HG02970 (cell line): ENCODE measurements around the gene SAMMSON.

Experiments
- ATAC-seq: cut with Tn5 transposase; IDR thresholded peaks from one replicate; pipeline ENCODE4 v1.9.1; 2021; ENCODE audit warnings: mild to moderate bottlenecking, moderate library complexity, moderate number of reproducible peaks; ENCODE audit not compliant: unreplicated experiment, low FRiP score

SAMMSON gene

DNA sequence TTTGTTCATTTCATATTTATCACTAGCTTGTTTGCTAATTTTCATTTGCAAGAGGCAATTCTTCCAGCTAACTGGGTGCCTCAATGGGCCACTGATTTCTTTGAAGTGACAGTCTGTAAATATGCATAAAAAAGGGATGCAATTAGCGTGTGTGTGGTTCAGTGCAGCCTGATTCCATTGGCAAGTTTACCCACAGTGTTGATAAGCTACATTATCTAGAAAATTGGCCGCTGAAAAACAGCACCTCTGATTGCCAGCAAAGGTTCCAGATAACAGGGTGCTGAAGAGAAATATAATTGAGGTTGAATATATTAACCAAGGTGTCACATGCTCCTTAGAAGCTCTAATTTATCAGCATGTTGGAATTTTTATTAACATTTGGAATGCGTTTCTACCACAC lies 76.9 kb downstream of the SAMMSON start:
- no peak for ATAC-seq

DNA sequence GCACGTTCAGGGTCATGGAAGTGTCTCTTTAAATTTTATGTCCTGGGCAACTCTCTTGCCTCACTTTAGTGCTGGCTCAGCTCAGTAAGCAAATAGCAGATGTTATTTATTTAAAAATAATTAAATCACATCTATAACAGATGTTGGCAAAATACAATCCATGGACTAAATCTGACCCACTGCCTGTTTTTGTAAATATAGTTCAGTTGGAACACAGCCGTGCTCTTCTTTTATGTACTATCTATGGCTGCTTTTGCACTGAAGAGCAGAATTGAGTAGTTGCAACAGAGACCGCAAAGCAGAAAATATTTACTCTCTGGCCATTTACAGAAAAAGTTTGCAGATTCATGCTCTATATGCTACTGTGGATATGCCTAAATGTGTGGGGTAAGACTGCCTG lies 79.2 kb downstream of the SAMMSON start:
- ATAC-seq: no peak

DNA sequence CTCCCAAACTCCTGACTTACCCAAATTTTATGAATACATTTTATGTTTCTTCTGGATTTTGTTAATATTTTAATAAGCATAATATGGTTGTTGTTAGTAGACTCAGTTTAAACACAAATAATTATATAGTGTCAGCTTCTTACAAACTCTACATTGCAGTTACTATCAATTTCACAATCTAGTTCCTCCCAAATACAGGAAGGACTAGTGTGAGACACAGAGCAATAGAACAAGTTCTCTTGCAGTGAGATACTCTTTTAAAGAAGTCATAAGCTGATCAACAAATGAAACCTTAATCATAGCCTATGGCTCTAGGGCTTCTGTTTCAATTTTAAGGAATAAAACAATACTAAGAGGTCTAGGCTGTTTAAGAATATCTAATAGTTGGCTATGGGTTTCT lies 86.1 kb downstream of the SAMMSON start:
- no peak for ATAC-seq

DNA sequence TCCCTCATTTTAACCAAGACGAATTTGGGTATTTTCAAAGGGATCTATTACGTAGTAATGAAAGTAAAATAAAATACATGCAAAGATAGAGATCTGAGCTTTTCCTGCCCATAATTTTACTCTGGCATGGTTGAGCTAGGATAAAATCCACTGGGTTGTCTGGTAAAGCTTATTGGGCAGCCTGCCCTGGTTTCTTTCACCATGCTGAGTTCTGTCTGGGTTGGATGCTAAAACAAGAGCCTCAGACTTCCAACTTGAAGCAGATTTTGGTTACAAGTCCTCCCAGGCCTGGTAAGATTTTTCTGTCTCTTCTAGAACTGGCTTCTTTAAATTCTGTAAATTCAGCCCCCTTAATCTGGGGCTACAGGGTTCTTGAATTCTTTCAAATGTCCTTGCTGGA lies 86.8 kb downstream of the SAMMSON start:
- ATAC-seq: no peak

DNA sequence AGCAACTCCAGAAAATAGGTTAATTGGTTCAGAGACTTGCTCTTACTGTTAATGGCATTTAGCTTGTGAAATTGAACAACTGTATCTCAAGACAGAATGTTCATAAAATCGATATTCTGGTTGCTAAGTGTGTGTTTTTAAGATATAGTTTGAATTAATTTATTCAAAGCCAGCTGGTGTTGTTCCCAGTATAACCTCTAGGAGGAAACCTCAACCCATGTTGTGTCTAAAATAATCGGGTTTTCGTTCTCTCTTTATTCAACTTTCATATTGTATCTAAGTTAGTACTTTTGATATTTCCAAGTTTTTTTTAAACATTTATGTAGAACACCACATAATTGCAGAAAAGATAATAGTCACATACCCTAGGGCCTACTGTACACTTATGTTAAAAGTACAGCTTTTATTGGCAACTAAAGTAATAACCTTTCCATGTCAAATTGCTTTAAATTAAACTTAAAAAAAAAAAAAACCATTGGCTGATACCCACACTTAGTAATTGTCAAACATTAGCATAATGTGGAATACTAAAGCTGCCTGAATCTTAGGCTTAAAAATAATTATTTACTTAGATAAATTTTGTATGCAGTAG lies 90.9 kb downstream of the SAMMSON start:
- ATAC-seq: no peak

DNA sequence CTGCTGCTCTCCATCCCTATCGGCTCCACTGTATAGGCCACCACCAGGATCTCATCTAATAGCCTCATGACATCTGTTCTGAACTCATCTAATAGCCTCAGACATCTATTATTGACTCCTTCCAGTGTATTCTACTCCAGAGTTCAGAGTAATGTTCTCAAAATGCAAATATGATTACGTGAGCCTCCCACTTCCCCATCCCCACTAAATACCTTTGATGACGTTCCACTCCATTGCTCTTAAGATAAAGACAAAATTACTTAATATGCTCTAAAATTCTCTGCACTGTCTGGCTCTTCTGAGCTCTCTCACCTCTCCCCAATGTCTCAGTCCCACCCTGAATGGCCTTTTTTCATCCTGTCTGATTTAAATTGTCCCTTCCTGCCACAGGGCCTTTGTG lies 94.7 kb downstream of the SAMMSON start:
- ATAC-seq: no peak

DNA sequence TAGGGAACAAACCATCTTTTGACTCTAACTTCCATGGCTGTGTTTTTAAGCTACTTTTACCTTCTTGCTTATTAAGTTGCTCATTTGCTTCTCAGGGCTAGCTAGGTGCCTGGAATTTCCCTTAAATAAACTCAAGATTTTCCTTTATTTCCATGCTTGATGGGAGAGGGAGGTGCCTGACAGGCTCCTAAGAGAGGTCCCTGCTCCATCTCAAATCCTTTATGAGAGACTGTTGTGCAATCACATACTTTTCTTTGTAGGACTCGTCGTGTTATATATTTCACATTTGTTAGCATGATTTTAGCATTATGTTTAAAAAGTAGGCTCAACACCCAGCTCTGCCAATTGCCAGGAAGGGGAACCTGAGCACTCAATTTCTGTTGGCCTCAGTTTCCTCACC lies 95.7 kb downstream of the SAMMSON start:
- no peak for ATAC-seq

DNA sequence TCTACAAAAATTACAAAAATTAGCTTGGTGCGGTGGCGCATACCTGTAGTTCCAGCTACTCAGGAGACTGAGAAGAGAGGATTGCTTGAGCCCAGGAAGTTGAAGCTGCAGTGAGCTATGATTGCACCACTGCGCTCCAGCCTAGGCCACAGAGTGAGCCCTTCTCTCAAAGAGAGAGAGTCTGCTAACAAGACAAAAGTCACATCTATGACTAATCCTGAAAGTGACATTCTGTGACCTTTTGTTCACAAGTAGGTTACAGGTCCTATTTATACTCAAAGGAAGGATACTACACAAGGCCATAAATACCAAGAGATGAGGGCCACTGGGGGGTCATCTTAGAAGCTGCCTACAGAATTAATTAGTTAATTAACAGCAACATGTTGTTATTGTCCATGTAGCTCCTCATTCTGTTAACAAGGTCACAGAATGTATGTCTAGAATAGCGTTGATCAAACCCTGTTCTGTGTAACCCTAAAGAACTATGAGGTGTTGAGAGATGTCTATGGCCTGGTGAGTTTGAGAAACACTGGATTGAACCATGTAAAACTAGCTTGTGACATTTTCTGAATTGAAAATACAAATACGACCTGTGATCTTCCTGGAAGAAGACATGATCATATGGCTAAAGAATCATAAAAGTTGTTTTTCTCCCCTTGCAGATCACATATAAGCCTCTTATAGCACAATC lies 97.0 kb downstream of the SAMMSON start:
- no peak for ATAC-seq

DNA sequence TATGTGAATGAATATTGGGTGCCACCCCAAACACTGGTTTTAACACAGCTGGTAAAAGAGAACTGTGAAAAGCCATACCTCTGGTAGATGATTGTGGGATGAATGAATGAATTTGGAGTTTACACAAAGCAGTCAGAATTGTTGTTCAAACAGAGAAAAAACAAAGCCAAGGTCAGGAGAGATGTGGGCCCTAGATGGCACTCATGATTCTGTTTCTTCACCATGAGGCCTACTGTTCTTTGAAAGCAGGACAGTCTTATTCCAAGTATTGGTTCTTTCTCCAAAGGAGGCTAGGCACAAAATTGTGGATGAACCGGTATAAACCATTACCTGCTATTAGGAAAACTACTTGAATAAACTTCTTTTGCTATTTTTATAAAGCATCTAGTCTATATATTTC lies 97.6 kb downstream of the SAMMSON start:
- ATAC-seq: no peak

DNA sequence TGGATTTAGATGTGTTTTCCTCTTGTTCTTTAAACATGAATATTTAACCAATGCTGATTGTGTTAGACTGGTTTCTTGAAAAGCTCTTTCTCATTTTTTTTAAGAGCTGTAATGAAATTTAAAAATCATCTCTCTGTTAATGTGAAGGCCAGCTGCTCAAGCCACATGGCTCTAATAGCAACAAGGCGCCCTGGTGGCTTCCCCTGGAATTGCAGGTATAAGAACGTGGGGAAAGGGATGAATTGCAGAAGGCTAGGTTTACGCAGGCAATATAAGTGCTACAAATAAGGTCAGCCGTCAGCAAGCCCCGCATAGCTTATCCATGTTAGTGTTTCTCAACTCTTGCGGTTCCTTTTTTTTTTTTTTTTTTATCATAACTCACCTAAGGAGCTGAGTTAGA lies 108.5 kb downstream of the SAMMSON start:
- no peak for ATAC-seq

DNA sequence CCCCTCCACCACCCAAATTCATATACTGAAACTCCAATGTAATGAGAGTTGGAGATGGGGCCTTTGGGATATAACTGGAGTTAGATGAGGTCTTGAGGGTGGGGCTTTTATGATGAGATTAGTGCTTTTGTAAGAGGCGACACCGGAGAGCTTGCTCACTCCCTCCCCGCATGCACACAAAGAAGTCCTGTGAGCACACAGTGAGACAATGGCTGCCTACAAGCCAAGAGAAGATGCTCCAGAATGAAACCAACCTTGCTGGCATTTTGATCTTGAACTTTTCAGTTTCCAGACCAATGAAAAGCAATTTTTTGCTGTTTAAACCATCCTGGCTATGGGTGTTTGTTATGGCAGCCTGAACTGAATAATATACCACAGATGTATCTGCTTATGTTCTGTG lies 109.0 kb downstream of the SAMMSON start:
- no peak for ATAC-seq

DNA sequence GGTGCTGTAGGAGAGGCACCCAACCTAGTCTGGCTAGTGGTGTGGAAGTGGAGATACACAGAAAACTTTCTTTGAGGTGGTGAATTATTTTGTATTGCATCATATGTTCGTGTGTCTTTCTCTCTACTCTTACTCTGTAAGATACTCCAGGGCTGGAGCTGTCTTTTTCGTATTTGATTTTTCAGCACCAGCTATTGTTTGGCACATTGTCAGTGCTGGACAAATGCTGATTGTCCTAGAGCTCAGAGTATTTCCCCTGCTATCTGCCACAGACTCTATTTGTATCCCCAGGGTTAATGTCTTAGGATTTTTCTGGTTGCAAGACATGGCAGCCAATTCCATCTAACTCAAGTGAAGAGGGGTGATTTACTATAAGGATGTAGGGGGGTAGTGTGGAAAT lies 110.5 kb downstream of the SAMMSON start:
- no peak for ATAC-seq

DNA sequence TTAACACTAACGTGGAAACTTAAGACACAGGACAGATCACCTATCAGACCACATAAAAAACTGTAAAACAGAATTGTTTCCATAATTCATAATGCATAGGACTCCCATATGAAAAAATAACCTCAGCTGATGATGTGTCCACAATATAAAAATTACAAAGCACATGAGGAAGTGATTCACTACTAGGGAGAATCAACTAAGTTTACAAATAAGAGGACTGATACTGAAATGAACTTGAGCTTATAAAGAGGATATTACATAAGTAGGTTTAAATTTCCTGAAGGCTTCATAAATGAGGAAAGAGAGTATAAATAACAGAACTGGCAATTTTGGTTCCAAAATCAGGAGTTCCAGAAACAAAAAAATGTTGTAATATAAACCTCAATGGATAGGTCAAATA lies 111.9 kb downstream of the SAMMSON start:
- ATAC-seq: no peak

DNA sequence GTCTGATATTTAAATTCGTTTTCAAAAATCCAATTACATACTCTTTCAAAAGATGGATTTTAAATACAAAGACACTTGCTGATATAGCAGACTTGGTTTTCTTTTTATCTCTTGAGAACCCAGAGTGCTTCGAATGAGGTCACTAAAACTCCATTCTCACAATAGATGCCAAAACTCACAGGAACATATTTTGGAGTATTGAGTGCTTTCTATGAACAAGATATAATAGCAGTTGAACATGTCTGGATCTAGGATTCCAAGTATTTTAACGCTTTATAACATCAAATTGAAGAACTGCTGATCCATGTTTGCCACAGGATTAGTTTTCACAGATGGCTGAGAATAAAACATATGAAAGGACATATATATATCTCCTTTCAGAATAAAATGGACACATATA lies 113.2 kb downstream of the SAMMSON start:
- ATAC-seq: no peak

DNA sequence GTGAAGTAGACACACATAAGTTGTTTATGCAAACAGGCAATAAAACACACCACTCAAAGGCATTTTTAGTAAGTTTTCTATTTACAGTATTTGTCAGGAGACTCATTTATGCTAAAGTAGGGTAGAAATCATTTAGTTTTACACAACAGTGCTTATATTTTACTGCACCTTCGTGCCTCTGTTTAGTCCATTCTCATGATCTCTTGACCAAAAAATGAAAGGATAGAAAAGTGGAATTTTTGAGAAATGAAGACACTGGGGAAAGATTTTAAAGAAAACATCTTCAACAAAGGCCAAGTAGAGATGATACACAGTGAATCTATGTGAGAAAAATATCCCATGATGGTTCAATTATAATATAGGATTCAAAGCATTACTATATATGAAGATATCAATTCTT lies 114.9 kb downstream of the SAMMSON start:
- no peak for ATAC-seq

DNA sequence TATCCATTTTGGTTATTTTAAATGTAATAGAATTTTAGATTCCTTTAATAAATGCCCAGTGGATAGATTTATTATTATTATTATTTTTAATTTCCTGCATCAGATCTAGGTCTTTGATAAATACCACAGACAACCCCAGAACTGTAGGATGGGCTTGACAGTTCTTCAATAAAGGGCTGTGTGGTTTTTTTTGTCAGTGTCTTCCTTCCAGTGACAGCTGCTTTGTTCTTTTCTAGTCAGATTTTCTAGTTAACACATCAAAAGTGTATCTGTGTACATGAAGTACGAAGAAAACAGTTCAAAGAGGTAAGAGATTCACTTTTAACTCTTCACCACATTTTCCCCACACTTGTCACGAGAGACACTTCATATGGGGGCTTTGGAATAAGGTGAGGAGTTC lies 120.3 kb downstream of the SAMMSON start:
- no peak for ATAC-seq
